Panc1 (cell line): ENCODE results near the gene TENT5C. TPM values are rescaled to one million over a fixed set of nuclear protein-coding genes. Genes with fewer than 3 reads are reported as not detected.

Experiments
- ATAC-seq: fragments of 200-7000 bp; cut with Tn5 transposase; 2 replicates; pipeline ENCODE4 v1.9.1; 2020; ENCODE audit warnings: mild to moderate bottlenecking, moderate library complexity
- BruUV-seq: library from RNA; stranded (reverse); fragments of 400-500 nt; replicated peaks from 2 replicates; lab custom pipeline; 2021; lab: Mats Ljungman, UMichigan
- CTCF ChIA-PET: fragments of 300-600 bp; sonication (Branson Sonifier 250); formaldehyde crosslinking; loops from one replicate; lab custom pipeline; 2022; ENCODE audit warnings: antibody characterized with exemption; lab: Charles Lee
- POLR2A ChIA-PET: fragments of 300-600 bp; sonication (Branson Sonifier 250); formaldehyde crosslinking; loops from one replicate; lab custom pipeline; 2022; ENCODE audit warnings: antibody characterized with exemption; lab: Charles Lee
- DNase-seq: peaks from one replicate; pipeline ENCODE4 v3.0.0-alpha.2; 2010; ENCODE audit warnings: low read depth, low spot score
- H3K27ac ChIP-seq: 2 replicates; pipeline ENCODE4 v1.5.1; 2011; ENCODE audit warnings: mild to moderate bottlenecking, low read length, inconsistent platforms
- H3K27me3 ChIP-seq: fragments of 200-500 bp; sonication (Bioruptor generic); 2 replicates; pipeline ENCODE4 v1.6.0; 2014; ENCODE audit warnings: low read length, inconsistent platforms; ENCODE audit not compliant: control insufficient read depth, insufficient read depth
- H3K36me3 ChIP-seq: fragments of 200-500 bp; sonication (Bioruptor generic); 2 replicates; pipeline ENCODE4 v1.5.1; 2014; ENCODE audit warnings: inconsistent platforms, mild to moderate bottlenecking, low read length, moderate library complexity; ENCODE audit not compliant: control insufficient read depth, insufficient read depth
- H3K4me1 ChIP-seq: 2 replicates; pipeline ENCODE4 v1.5.1; 2011; ENCODE audit warnings: inconsistent platforms, mild to moderate bottlenecking, low read length, moderate library complexity; ENCODE audit not compliant: control insufficient read depth, insufficient read depth
- H3K4me3 ChIP-seq, 2 experiments: 2 replicates each; pipeline ENCODE4 v1.5.1; 2011 to 2012; ENCODE audit warnings: low read depth in 2 of 2, low read length in 2 of 2, mild to moderate bottlenecking in 2 of 2, inconsistent platforms in 1 of 2, moderate library complexity in 1 of 2
- H3K9me3 ChIP-seq: fragments of 200-500 bp; sonication (Bioruptor generic); 2 replicates; pipeline ENCODE4 v1.5.1; 2014; ENCODE audit warnings: low read depth, mild to moderate bottlenecking, inconsistent platforms, low read length, moderate library complexity; ENCODE audit not compliant: control insufficient read depth, insufficient read depth
- SIN3A ChIP-seq: IDR thresholded peaks from 2 replicates; pipeline ENCODE4 v1.6.1; 2012; ENCODE audit warnings: low read depth, mild to moderate bottlenecking, low read length, moderate library complexity, borderline replicate concordance; ENCODE audit not compliant: insufficient read depth
- in situ Hi-C: cut with HindIII; loops from 2 replicates; pipeline ENCODE4 v1.10.0; 2016; ENCODE audit warnings: low sequenced_read_pairs, low pct_unique_long_range_greater_than_20kb
- intact Hi-C: fragments of 100-400 bp; cut with micrococcal nuclease; formaldehyde crosslinking; loops from one replicate; pipeline ENCODE4 v1.10.0; 2022; ENCODE audit not compliant: unreplicated experiment
- total RNA-seq: library from RNA; stranded (reverse); gene quantifications from one replicate; pipeline ENCODE4 v1.2.1, GENCODE V29; 2021; ENCODE audit not compliant: unreplicated experiment
- TF ChIP-seq, protein P1 (sequence below), 2 experiments: IDR thresholded peaks; 2 replicates each; pipeline ENCODE4 v1.6.1; 2011 to 2012; ENCODE audit warnings: low read depth in 2 of 2, control low read depth in 1 of 2, low read length in 1 of 2, mild to moderate bottlenecking in 1 of 2, moderate library complexity in 1 of 2; ENCODE audit not compliant: insufficient read depth in 1 of 2

Gene TENT5C
- total RNA-seq, 1 experiment from 2014 or later: 8.9 TPM

DNA sequence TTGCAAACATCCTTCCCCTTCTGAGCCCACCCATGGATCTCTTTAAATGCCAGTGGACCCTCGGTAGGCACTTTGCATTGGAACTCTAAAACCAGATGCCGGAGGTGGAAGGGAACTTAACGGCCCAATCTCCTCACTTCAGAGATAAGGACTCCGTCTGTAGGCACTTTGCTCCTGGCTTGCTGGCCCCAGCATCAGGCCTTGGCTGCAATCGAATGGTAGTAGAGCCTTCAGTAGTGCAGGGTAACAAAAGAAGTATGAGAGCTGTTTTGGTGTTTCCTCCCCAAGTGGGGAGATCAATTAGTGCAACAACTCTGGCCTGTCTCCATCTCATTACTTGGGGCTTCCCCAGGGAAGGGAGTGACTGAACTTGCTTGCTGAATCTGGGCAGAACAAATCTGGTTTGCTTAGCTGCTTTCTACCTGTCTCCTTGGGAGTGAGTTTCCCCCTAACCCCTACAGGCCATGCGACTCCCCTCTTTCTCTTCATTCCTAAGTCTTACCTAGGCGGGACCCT, 70.8 kb downstream of the TENT5C start:
- intact Hi-C loops (loop anchor here (10.0 kb wide), 1 partner anchor 142 kb away; no protein-coding TSS in a partner anchor), in situ Hi-C loops (no loop called here)

More for the DNA sequence above, 70.8 kb downstream of the TENT5C start:
- no peak overlapping the region for H3K4me3 ChIP-seq
- H3K36me3 ChIP-seq: no peaks in the 10 kb centered on the region
- ChIA-PET POLR2A (no interaction called here), CTCF (no interaction called here)
- no TSS peak for BruUV-seq
- H3K4me1 ChIP-seq: no peaks in the 10 kb centered on the region
- no peaks in the 10 kb centered on the region for H3K9me3 ChIP-seq
- H3K27me3 ChIP-seq: no peaks in the 10 kb centered on the region
- TF ChIP-seq, protein P1, sequence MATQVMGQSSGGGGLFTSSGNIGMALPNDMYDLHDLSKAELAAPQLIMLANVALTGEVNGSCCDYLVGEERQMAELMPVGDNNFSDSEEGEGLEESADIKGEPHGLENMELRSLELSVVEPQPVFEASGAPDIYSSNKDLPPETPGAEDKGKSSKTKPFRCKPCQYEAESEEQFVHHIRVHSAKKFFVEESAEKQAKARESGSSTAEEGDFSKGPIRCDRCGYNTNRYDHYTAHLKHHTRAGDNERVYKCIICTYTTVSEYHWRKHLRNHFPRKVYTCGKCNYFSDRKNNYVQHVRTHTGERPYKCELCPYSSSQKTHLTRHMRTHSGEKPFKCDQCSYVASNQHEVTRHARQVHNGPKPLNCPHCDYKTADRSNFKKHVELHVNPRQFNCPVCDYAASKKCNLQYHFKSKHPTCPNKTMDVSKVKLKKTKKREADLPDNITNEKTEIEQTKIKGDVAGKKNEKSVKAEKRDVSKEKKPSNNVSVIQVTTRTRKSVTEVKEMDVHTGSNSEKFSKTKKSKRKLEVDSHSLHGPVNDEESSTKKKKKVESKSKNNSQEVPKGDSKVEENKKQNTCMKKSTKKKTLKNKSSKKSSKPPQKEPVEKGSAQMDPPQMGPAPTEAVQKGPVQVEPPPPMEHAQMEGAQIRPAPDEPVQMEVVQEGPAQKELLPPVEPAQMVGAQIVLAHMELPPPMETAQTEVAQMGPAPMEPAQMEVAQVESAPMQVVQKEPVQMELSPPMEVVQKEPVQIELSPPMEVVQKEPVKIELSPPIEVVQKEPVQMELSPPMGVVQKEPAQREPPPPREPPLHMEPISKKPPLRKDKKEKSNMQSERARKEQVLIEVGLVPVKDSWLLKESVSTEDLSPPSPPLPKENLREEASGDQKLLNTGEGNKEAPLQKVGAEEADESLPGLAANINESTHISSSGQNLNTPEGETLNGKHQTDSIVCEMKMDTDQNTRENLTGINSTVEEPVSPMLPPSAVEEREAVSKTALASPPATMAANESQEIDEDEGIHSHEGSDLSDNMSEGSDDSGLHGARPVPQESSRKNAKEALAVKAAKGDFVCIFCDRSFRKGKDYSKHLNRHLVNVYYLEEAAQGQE (IDR thresholded peaks at IDR 0.05; ENCODE audit: insufficient read depth in 1 of 2, low read depth in 2 of 2, low read length in 1 of 2): no peak
- TF ChIP-seq SIN3A: no peak
- H3K27ac ChIP-seq: no peak overlapping the region
- DNase-seq (no peak), ATAC-seq (no peak)

Other genes starting within 250 kb of the TENT5C start
- gene MAN1A2, start 238.6 kb upstream of the TENT5C start, total RNA-seq: 28.7 TPM